ENCODE data around the gene SCYGR8.

- TF ChIP-seq CTCF (conservative IDR thresholded peaks at IDR 0.05; ENCODE audit: low read depth, low read length), result no peak
- TF ChIP-seq EZH2 (IDR thresholded peaks at IDR 0.05; ENCODE audit: borderline replicate concordance, low read depth, low read length, poor library complexity, severe bottlenecking), result no peak
These were observed at the start of gene SCYGR8 for GRCh38 chr2:227745594-227745993.
